ENCODE data around the gene CDCA8. TPM values are rescaled to one million over a fixed set of nuclear protein-coding genes. Genes with fewer than 3 reads are reported as not detected.

Gene CDCA8
- total and polyA plus RNA-seq, 2 of the 8 experiments (the other 6 are each of a cell fraction or from before 2014, with no cell fraction given): 43.9 to 46.2 TPM

DNA sequence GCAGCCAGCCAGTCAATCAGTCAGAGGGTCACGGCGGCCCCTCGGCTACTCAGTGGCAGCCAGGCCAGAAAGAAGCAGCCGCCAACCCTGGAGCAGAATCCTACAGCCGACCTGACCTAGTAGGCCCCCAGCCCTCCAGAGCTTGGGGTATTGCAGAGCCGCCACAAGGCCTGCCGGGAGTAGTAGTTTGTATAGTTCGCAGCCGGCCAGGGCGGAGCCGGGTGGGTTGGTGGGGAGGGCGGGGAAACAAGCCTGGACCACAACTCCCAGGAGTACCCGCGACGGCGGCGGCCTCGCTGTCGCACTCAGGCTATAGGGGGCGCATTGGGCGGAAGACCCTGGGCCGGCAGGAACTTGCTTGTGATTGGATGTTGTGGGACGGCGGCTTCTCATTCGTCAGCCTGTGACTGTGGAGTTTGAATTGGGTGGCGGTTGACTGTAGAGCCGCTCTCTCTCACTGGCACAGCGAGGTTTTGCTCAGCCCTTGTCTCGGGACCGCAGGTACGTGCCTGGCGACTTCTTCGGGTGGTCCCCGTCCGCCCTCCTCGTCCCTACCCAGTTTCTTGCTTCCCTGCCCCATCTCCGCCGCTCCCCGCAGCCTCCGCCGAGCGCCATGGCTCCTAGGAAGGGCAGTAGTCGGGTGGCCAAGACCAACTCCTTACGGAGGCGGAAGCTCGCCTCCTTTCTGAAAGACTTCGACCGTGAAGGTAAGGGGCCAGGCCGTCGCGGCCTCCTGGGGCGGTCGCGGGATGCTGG is at the start of gene CDCA8 (continued):
- no peak for TF ChIP-seq CBX5 (IDR thresholded peaks at IDR 0.05; ENCODE audit: low read depth, low read length)
- no peak for TF ChIP-seq JUN (IDR thresholded peaks at IDR 0.05; ENCODE audit: low read depth, low read length)
- no peak for TF ChIP-seq RNF2 (IDR thresholded peaks at IDR 0.05; ENCODE audit: borderline replicate concordance, low read depth, low read length, missing control alignments, poor library complexity, severe bottlenecking)
- peak in 1 of 2 experiments; percentile 45; a peak in 1 of 4 replicates for TF ChIP-seq HDAC2 (IDR thresholded peaks at IDR 0.05; ENCODE audit: borderline replicate concordance in 1 of 2, low read depth in 2 of 2, low read length in 2 of 2)
- TF ChIP-seq ZNF274 (IDR thresholded peaks at IDR 0.05; ENCODE audit: borderline replicate concordance, extremely low read depth, low read length): no peak
- peak; percentile 79 for TF ChIP-seq SAP30 (IDR thresholded peaks at IDR 0.05; ENCODE audit: insufficient read depth, insufficient replicate concordance, low read length)
- TF ChIP-seq, protein P1, sequence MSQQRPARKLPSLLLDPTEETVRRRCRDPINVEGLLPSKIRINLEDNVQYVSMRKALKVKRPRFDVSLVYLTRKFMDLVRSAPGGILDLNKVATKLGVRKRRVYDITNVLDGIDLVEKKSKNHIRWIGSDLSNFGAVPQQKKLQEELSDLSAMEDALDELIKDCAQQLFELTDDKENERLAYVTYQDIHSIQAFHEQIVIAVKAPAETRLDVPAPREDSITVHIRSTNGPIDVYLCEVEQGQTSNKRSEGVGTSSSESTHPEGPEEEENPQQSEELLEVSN (IDR thresholded peaks at IDR 0.05): no peak
- TF ChIP-seq CHD2 (IDR thresholded peaks at IDR 0.05; ENCODE audit: low read length): peak; percentile 68; the same call in 1 of the 2 replicates
- no peak for TF ChIP-seq SP4 (IDR thresholded peaks at IDR 0.05; ENCODE audit: low read length)
- no peak for TF ChIP-seq ASH2L (IDR thresholded peaks at IDR 0.05; ENCODE audit: low read length)
- TF ChIP-seq POLR2A (IDR thresholded peaks at IDR 0.05; ENCODE audit: control extremely low read depth in 1 of 2, low read depth in 2 of 2, low read length in 2 of 2): peak; percentile 72 to 90
- TF ChIP-seq ATF3 (IDR thresholded peaks at IDR 0.05; ENCODE audit: insufficient read depth, low read depth, low read length): peak; percentile 55; the same call in 1 of the 2 replicates
- no peak for TF ChIP-seq GTF2F1 (IDR thresholded peaks at IDR 0.05; ENCODE audit: borderline replicate concordance, low read depth, low read length)
- peak; percentile 79 for TF ChIP-seq PHF8 (conservative IDR thresholded peaks at IDR 0.05; ENCODE audit: low read depth, low read length)
- no peak for TF ChIP-seq RAD21 (IDR thresholded peaks at IDR 0.05 in 1 of 2, conservative IDR thresholded peaks at IDR 0.05 in 1 of 2; ENCODE audit: low read depth in 2 of 2, low read length in 2 of 2)
- TF ChIP-seq FOSL1 (IDR thresholded peaks at IDR 0.05; ENCODE audit: insufficient read depth, low read depth, low read length): no peak
- TF ChIP-seq CEBPB (IDR thresholded peaks at IDR 0.05; ENCODE audit: low read depth, low read length): no peak
- no peak for TF ChIP-seq BCL11A (IDR thresholded peaks at IDR 0.05; ENCODE audit: low read depth in 2 of 2, low read length in 2 of 2)
- TF ChIP-seq CREB1 (IDR thresholded peaks at IDR 0.05): peak; percentile 90
- TF ChIP-seq YY1 (IDR thresholded peaks at IDR 0.05; ENCODE audit: low read depth, low read length): no peak
- TF ChIP-seq SIN3A (conservative IDR thresholded peaks at IDR 0.05 in 1 of 2, IDR thresholded peaks at IDR 0.05 in 1 of 2; ENCODE audit: low read depth in 1 of 2, low read length in 2 of 2): peak; percentile 94 to 98
- TF ChIP-seq GABPA (IDR thresholded peaks at IDR 0.05; ENCODE audit: borderline replicate concordance, insufficient read depth, low read length): no peak

Measured in H1 (cell line).